KOPT-K1 (cell line): ENCODE measurements around the gene ADAMTS12.

Experiments
- H3K27ac ChIP-seq: fragments of 200-600 bp; sonication (generic); 2 replicates; pipeline ENCODE4 v1.5.1; 2016; ENCODE audit warnings: antibody characterized with exemption, mild to moderate bottlenecking, low read depth, low read length; ENCODE audit not compliant: poor library complexity, severe bottlenecking
- H3K36me3 ChIP-seq: fragments of 200-600 bp; sonication (generic); 2 replicates; pipeline ENCODE4 v1.5.1; 2017; ENCODE audit warnings: antibody characterized with exemption, mild to moderate bottlenecking, low read length, moderate library complexity; ENCODE audit not compliant: insufficient read depth
- H3K9me3 ChIP-seq: fragments of 200-600 bp; sonication (generic); 2 replicates; pipeline ENCODE4 v1.5.1; 2017; ENCODE audit warnings: antibody characterized with exemption, low read length, mild to moderate bottlenecking; ENCODE audit not compliant: insufficient read depth, poor library complexity, severe bottlenecking

Gene ADAMTS12

DNA sequence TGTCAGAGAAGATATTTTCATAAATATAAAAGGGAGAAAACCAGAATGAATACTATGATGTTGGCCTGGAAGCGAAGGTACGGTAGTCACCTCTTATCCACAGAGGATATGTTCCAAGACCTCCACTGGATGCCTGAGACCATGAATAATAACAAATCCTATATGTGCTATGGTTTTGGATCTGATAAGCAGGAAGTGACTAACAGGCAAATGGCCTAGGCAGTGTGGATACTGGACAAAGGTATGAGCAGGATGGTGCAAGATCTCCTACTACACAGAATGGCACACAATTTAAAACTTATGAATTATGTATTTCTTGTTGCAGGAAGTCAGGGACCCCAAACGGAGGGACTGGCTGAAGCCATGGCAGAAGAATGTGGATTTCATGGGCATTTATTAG, 48.2 kb downstream of the ADAMTS12 start:
- Histone ChIP-seq H3K9me3 (peaks cover 11% of the 10 kb centered on the region), H3K36me3 (no peaks in the 10 kb centered on the region), H3K27ac (no peak overlapping the region)

DNA sequence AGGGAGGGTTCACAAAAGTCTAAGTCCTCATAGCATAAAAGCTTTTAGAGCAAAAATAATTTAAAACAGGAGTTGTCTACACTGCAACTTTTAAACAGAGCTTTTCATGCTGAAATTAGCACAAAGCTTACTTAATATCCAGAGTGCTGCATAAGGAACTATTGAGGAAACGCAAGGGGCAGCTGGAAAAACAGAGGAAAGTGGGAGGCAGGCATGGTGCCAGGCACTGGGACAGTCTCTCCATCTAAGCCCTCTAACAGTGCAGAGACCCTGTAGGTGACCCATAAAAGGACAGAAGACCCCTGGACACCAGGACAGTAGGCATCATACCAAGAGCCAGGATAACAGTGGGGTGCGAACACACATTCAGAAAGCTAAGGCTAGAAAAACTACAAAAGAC, 49.3 kb downstream of the ADAMTS12 start:
- H3K27ac ChIP-seq: no peak overlapping the region
- peaks cover 11% of the 10 kb centered on the region for H3K9me3 ChIP-seq
- no peaks in the 10 kb centered on the region for H3K36me3 ChIP-seq

DNA sequence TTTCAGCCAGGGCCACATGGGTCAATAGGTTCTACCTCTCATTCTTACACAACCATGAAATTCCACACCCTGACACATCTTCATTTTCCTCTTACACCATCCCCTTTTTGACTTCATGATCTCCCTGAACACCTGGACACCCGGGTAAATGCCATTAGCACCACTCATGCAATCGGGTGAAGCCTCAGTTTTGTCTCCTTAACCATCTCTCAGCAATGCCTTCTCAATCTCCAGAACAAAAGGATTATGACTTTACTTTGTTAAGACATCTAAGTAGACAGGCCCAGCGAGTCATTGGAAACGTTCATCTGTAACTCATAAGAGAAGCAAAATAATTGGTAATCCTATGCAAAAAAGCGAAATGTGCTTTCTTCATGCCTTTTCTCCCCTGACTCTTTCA, 49.9 kb downstream of the ADAMTS12 start:
- Histone ChIP-seq H3K36me3 (no peaks in the 10 kb centered on the region), H3K9me3 (peaks cover 11% of the 10 kb centered on the region), H3K27ac (no peak overlapping the region)

- no peaks in the 10 kb centered on the region for H3K36me3 ChIP-seq
- peaks cover 11% of the 10 kb centered on the region for H3K9me3 ChIP-seq
- H3K27ac ChIP-seq: peak overlapping the region; percentile 45
Measured at GRCh38 chr5:33840927-33841547, 50.8 kb downstream of the ADAMTS12 start.

DNA sequence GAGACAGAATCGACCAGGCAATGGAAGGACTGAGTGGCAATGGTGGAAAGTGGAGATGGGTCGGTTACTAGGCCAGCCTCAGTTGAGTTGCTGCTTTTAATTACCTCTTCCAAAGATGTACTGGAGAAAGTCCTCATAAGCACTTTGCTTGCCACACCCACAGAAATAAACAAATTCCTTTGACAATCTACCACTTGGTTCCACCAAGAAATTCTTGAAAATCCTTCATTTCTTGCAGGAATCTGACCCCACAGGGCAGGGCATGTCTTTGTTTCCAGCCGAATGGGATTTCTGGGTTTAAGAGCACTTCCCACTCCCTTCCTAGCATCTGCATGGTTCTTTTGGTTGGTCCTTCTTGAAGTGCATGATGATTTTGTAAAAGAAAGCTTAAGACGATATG, 54.5 kb downstream of the ADAMTS12 start:
- no peaks in the 10 kb centered on the region for H3K36me3 ChIP-seq
- H3K9me3 ChIP-seq: no peaks in the 10 kb centered on the region
- no peak overlapping the region for H3K27ac ChIP-seq

DNA sequence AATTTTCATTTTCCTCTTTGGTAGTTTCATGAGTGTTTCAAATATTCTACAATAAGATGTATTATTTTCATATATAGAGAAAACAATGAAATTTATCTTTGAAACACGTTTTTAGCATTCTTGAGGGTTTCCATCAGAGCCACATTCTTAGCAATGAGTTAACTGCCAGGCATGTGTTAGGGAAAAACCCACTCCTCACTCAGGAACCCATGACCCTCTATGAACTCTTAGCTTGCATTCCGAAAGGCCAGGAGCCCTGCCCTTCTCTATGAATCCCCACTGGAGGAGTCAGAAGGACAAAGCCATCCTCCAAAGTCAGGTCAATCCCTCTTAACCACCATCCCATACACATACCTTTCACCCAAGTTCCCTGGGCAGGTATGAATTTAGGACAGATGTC, 57.5 kb downstream of the ADAMTS12 start:
- no peaks in the 10 kb centered on the region for H3K9me3 ChIP-seq
- H3K36me3 ChIP-seq: no peaks in the 10 kb centered on the region
- H3K27ac ChIP-seq: no peak overlapping the region

DNA sequence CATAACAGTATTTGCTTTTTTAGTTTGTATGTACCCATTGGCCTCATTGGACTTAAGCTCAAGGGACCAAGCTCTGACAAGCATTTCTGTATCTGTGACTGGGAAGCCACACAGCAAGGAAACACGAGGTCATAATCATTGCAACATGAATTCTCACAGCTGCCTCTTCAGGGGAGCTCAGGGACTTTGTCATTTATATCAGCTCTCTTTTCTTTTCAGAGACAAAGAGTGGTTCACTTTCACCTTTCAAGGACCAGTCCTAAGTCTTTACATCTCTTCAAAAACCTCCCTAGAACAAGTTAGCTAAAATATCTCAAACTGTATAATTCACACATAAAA, 58.6 kb downstream of the ADAMTS12 start:
- Histone ChIP-seq H3K36me3 (no peaks in the 10 kb centered on the region), H3K27ac (no peak overlapping the region)

DNA sequence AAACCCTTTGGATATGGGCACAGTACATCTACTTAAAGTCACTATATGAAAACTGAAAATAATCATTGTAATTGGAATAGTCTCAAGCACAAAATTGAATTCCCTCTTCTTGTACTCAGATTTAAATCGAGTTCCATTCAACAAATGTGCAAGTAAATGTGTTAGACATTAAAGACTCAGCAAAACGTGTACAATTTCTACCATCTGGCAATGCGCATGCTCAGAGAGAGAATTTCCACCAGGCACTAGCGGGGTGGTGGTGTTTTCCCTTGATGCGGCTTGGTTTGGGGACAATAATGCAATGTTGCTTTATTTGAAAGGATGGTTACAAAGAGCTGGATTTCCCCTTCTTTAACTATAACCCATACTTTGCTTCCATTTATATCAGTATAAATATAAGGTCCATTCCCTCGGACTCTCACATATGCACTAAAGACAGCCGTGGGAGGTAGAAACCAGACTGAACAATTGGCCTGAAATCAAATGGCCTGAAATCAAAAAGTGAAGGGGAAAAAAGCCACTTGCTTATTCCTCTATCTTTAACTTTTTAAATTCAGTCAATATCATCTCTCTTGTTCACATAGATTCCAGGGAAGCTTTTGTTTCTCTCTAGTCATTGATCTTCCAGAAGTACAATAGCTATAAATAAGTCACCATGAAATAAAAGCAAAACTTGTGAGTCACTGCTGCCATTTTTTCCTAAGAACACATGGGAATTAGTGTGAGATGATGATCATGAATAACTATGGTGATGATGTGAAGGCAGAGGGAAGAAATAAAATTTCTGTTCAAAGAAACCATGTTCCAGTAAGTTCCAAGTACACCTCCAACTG, 59.2 kb downstream of the ADAMTS12 start:
- no peaks in the 10 kb centered on the region for H3K36me3 ChIP-seq
- H3K27ac ChIP-seq: no peak overlapping the region
- H3K9me3 ChIP-seq: no peaks in the 10 kb centered on the region

More for the DNA sequence above, 58.6 kb downstream of the ADAMTS12 start:
- no peaks in the 10 kb centered on the region for H3K9me3 ChIP-seq

- Histone ChIP-seq H3K9me3 (no peaks in the 10 kb centered on the region), H3K36me3 (no peaks in the 10 kb centered on the region), H3K27ac (no peak overlapping the region)
Measured at GRCh38 chr5:33831041-33831440, 60.7 kb downstream of the ADAMTS12 start.

- H3K27ac ChIP-seq: no peak overlapping the region
- no peaks in the 10 kb centered on the region for H3K36me3 ChIP-seq
- no peaks in the 10 kb centered on the region for H3K9me3 ChIP-seq
Measured at GRCh38 chr5:33829430-33829829, 62.4 kb downstream of the ADAMTS12 start.

- Histone ChIP-seq H3K36me3 (no peaks in the 10 kb centered on the region), H3K27ac (no peak overlapping the region), H3K9me3 (no peaks in the 10 kb centered on the region)
Measured at GRCh38 chr5:33828626-33829308, 63.0 kb downstream of the ADAMTS12 start.

DNA sequence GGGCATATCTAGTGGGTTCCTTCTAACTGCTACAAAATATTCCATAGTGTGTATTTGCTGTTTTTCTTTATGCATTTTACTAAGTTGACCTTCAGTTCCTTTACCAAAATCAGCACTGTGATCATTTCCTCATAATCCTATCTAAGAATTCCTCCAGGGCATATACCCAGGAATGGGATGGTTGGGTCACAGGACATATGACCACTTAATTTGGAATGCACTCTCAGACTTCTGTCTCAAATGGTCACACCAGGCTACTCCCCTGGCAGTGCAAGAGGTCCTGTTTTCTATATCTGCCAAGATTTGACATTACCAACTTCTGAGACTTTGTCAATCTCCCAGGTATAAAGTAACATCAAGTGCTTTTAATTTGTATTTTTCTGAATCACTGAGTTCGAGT, 63.9 kb downstream of the ADAMTS12 start:
- H3K36me3 ChIP-seq: no peaks in the 10 kb centered on the region
- H3K27ac ChIP-seq: no peak overlapping the region
- no peaks in the 10 kb centered on the region for H3K9me3 ChIP-seq

DNA sequence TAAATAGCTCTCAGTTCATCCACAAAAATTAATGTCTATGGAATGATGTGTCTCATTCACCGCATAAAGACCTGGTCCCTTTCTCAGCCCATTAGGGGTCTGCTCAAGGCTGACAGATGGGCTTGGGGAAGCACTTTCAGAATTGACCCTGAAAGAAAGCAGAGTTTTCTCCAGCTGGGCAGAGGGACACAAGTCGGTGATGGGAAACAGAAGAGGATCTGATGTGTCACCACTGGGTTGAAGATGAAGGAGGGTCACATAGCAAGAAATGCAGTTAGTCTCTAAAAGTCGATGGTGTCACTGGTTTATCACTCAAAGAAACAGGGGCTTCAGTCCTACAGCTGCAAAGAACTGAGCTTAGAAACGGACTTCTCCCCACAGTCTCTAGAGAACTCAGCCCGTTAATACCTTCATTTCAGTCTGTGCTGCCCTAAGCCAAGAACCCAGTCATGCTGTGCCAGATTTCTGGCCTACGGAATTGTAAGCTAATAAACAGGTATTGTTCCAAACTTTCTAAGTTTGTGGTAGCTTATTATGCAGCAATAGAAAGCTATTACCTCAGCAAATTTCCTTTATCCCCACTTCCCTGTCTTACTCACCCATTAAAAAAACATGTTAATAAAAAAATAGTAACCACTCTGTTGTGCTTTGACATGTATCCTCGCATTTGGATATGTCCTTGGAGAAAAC, 64.6 kb downstream of the ADAMTS12 start:
- no peaks in the 10 kb centered on the region for H3K9me3 ChIP-seq
- H3K36me3 ChIP-seq: no peaks in the 10 kb centered on the region
- no peak overlapping the region for H3K27ac ChIP-seq

GRCh38 chr5:33824516-33825195, 67.1 kb downstream of the ADAMTS12 start:
- Histone ChIP-seq H3K27ac (no peak overlapping the region), H3K36me3 (no peaks in the 10 kb centered on the region), H3K9me3 (peaks cover 2% of the 10 kb centered on the region)

GRCh38 chr5:33817301-33817700, 74.5 kb downstream of the ADAMTS12 start:
- H3K9me3 ChIP-seq: peaks cover 8% of the 10 kb centered on the region

More at GRCh38 chr5:33817301-33817700, 74.5 kb downstream of the ADAMTS12 start:
- Histone ChIP-seq H3K36me3 (no peaks in the 10 kb centered on the region), H3K27ac (no peak overlapping the region)
